H9 (cell line): ENCODE results near the gene TSPEAR. TPM values are rescaled to one million over a fixed set of nuclear protein-coding genes. Genes with fewer than 3 reads are reported as not detected.
A peak's percentile ranks its signal among the peaks of the same experiment; 100 is the strongest.

Experiments
- DNase-seq: peaks from one replicate; pipeline ENCODE4 v3.0.0-alpha.2; 2017
- H2AFZ ChIP-seq: one replicate; pipeline ENCODE4 v1.6.1; 2013; ENCODE audit warnings: mild to moderate bottlenecking, low read length, control low read depth, moderate library complexity
- H2AK5ac ChIP-seq: 2 replicates; pipeline ENCODE4 v1.6.1; 2013; ENCODE audit warnings: low read length, control low read depth, mixed read lengths; ENCODE audit not compliant: insufficient read length
- H2BK120ac ChIP-seq: one replicate; pipeline ENCODE4 v1.6.1; 2013; ENCODE audit warnings: low read depth, mild to moderate bottlenecking, low read length, control low read depth, inconsistent platforms; ENCODE audit not compliant: poor library complexity, severe bottlenecking
- H2BK12ac ChIP-seq: 2 replicates; pipeline ENCODE4 v1.6.1; 2013; ENCODE audit warnings: low read length, control low read depth, mixed read lengths, low read depth; ENCODE audit not compliant: insufficient read length
- H2BK15ac ChIP-seq: 2 replicates; pipeline ENCODE4 v1.6.1; 2013; ENCODE audit warnings: low read depth, low read length, control low read depth
- H2BK20ac ChIP-seq: one replicate; pipeline ENCODE4 v1.6.1; 2013; ENCODE audit warnings: low read depth, mild to moderate bottlenecking, low read length, control low read depth, inconsistent platforms; ENCODE audit not compliant: poor library complexity, severe bottlenecking
- H2BK5ac ChIP-seq: 2 replicates; pipeline ENCODE4 v1.6.1; 2013; ENCODE audit warnings: low read length, control low read depth, mixed read lengths; ENCODE audit not compliant: insufficient read length
- H3K14ac ChIP-seq: 2 replicates; pipeline ENCODE4 v1.6.1; 2013; ENCODE audit warnings: low read length, control low read depth; ENCODE audit not compliant: insufficient read depth
- H3K18ac ChIP-seq: 2 replicates; pipeline ENCODE4 v1.6.1; 2013; ENCODE audit warnings: low read depth, mild to moderate bottlenecking, mixed read lengths, low read length, control low read depth; ENCODE audit not compliant: insufficient read length
- H3K23ac ChIP-seq: 2 replicates; pipeline ENCODE4 v1.6.1; 2013; ENCODE audit warnings: low read length, control low read depth, mixed read lengths, low read depth; ENCODE audit not compliant: insufficient read length
- H3K23me2 ChIP-seq: 2 replicates; pipeline ENCODE4 v1.6.1; 2013; ENCODE audit warnings: low read depth, mild to moderate bottlenecking, mixed read lengths, low read length, control low read depth; ENCODE audit not compliant: insufficient read length, poor library complexity, severe bottlenecking
- H3K27ac ChIP-seq: 2 replicates; pipeline ENCODE4 v1.5.1; 2013; ENCODE audit warnings: low read length, control low read depth, mixed read lengths, low read depth; ENCODE audit not compliant: insufficient read length
- H3K27me3 ChIP-seq: 2 replicates; pipeline ENCODE4 v1.6.1; 2013; ENCODE audit warnings: low read length, control low read depth, inconsistent platforms; ENCODE audit not compliant: insufficient read depth
- H3K4ac ChIP-seq: 2 replicates; pipeline ENCODE4 v1.6.1; 2013; ENCODE audit warnings: low read depth, mild to moderate bottlenecking, control low read depth, inconsistent platforms, low read length, moderate library complexity
- H3K4me1 ChIP-seq: 2 replicates; pipeline ENCODE4 v1.6.1; 2013; ENCODE audit warnings: low read length, control low read depth, inconsistent platforms; ENCODE audit not compliant: insufficient read depth
- H3K4me2 ChIP-seq: 2 replicates; pipeline ENCODE4 v1.6.1; 2013; ENCODE audit warnings: low read length, control low read depth, mixed read lengths; ENCODE audit not compliant: insufficient read length, insufficient read depth
- H3K56ac ChIP-seq: 2 replicates; pipeline ENCODE4 v1.6.1; 2013; ENCODE audit warnings: low read depth, mild to moderate bottlenecking, mixed read lengths, low read length, control low read depth; ENCODE audit not compliant: insufficient read length
- H3K79me1 ChIP-seq: 2 replicates; pipeline ENCODE4 v1.6.1; 2013; ENCODE audit warnings: low read depth, mild to moderate bottlenecking, moderate library complexity, low read length, control low read depth, inconsistent platforms; ENCODE audit not compliant: insufficient read depth, poor library complexity, severe bottlenecking
- H3K79me2 ChIP-seq: 2 replicates; pipeline ENCODE4 v1.6.1; 2013; ENCODE audit warnings: low read length, control low read depth, inconsistent platforms; ENCODE audit not compliant: insufficient read depth
- H3K9ac ChIP-seq: 2 replicates; pipeline ENCODE4 v1.6.1; 2013; ENCODE audit warnings: low read length, control low read depth, mixed read lengths; ENCODE audit not compliant: insufficient read length; ENCODE audit errors: extremely low read depth
- H3K9me3 ChIP-seq: one replicate; pipeline ENCODE4 v1.6.1; 2013; ENCODE audit warnings: low read depth, low read length, inconsistent platforms; ENCODE audit not compliant: control insufficient read depth
- H3T11ph ChIP-seq: one replicate; pipeline ENCODE4 v1.6.1; 2013; ENCODE audit warnings: mild to moderate bottlenecking, low read length, control low read depth, inconsistent platforms
- H4K20me1 ChIP-seq: one replicate; pipeline ENCODE4 v1.6.1; 2013; ENCODE audit not compliant: control insufficient read depth, insufficient read length, insufficient read depth
- H4K5ac ChIP-seq: 2 replicates; pipeline ENCODE4 v1.6.1; 2013; ENCODE audit warnings: low read depth, mild to moderate bottlenecking, mixed read lengths, low read length, control low read depth; ENCODE audit not compliant: insufficient read length
- H4K8ac ChIP-seq: replicated peaks from 2 replicates; pipeline ENCODE4 v1.6.1; 2013; ENCODE audit warnings: low read length, control low read depth, mixed read lengths, low read depth; ENCODE audit not compliant: insufficient read length
- H4K91ac ChIP-seq: 2 replicates; pipeline ENCODE4 v1.6.1; 2013; ENCODE audit warnings: low read depth, mild to moderate bottlenecking, moderate library complexity, mixed read lengths, low read length, control low read depth; ENCODE audit not compliant: insufficient read length
- H3K27ac Mint-ChIP-seq, 3 experiments: 2 replicates in 2 of 3; 3 replicates in 1 of 3; pipeline ENCODE4 v1.8.0; 2020 to 2021; ENCODE audit warnings: mixed read lengths in 3 of 3, mild to moderate bottlenecking in 1 of 3, moderate library complexity in 1 of 3
- H3K27me3 Mint-ChIP-seq: 2 replicates; pipeline ENCODE4 v1.8.0; 2021; ENCODE audit warnings: low read depth, mild to moderate bottlenecking, moderate library complexity, mixed read lengths
- H3K36me3 Mint-ChIP-seq, 3 experiments: 2 replicates in 2 of 3; 3 replicates in 1 of 3; pipeline ENCODE4 v1.8.0; 2020 to 2021; ENCODE audit warnings: low read depth in 3 of 3, mixed read lengths in 3 of 3; ENCODE audit not compliant: insufficient read depth in 1 of 3
- H3K4me1 Mint-ChIP-seq, 2 experiments: 2 replicates each; pipeline ENCODE4 v1.8.0; 2020; ENCODE audit warnings: mixed read lengths in 2 of 2
- H3K4me3 Mint-ChIP-seq, 2 experiments: 2 replicates in 1 of 2; 3 replicates in 1 of 2; pipeline ENCODE4 v1.8.0; 2020 to 2021; ENCODE audit warnings: mild to moderate bottlenecking in 2 of 2, mixed read lengths in 2 of 2, moderate library complexity in 1 of 2
- H3K9me3 Mint-ChIP-seq, 2 experiments: 2 replicates in 1 of 2; 3 replicates in 1 of 2; pipeline ENCODE4 v1.8.0; 2020; ENCODE audit warnings: mild to moderate bottlenecking in 2 of 2, mixed read lengths in 2 of 2, moderate library complexity in 1 of 2
- CTCF ChIP-seq: fragments of 200-600 bp; sonication (generic); conservative IDR thresholded peaks from 3 replicates; pipeline ENCODE4 v1.8.0; 2021; ENCODE audit warnings: antibody characterized with exemption, mild to moderate bottlenecking
- WGBS: extraction: QIAGEN DNeasy Blood & Tissue Kit; methylation state at CpG from one replicate; pipeline ENCODE4 v1.1.7; 2013; ENCODE audit warnings: missing lambda C conversion rate, low lambda C conversion rate, mixed read lengths; ENCODE audit not compliant: insufficient read length; ENCODE audit errors: extremely low coverage; 5-methylcytosine and 5-hydroxymethylcytosine counted together
- total RNA-seq: library from RNA; stranded (reverse); gene quantifications from 2 replicates; pipeline ENCODE4 v1.2.1, GENCODE V29; 2021

TSPEAR gene
- total RNA-seq, 1 experiment from 2014 or later, result 1.3 TPM

- H3K4me3 Mint-ChIP-seq, result no peak overlapping the region
- DNase-seq, result no peak
- peaks cover 27 to 34% of the 10 kb centered on the region in 2 experiments for H3K9me3 Mint-ChIP-seq
Observed at GRCh38 chr21:44616591-44616926, 94.8 kb downstream of the TSPEAR start.

More at GRCh38 chr21:44616591-44616926, 94.8 kb downstream of the TSPEAR start:
- Histone ChIP-seq H3K4ac (no peak overlapping the region), H4K5ac (no peak overlapping the region), H3K56ac (no peak overlapping the region), H2AK5ac (no peak overlapping the region), H2BK12ac (no peak overlapping the region), H3K27ac (no peak overlapping the region), H3K27me3 (no peaks in the 10 kb centered on the region), H4K20me1 (no peaks in the 10 kb centered on the region), H4K8ac (no peak overlapping the region), H3K4me1 (no peaks in the 10 kb centered on the region), H4K91ac (no peak overlapping the region), H2BK15ac (no peak overlapping the region), H3K4me2 (no peak overlapping the region), H2BK5ac (no peak overlapping the region), H3K18ac (no peak overlapping the region), H3K23me2 (no peaks in the 10 kb centered on the region), H3K9me3 (peaks cover 7% of the 10 kb centered on the region), H2BK20ac (no peak overlapping the region), H3T11ph (no peak overlapping the region), H2AFZ (no peak overlapping the region), H2BK120ac (no peak overlapping the region), H3K79me2 (no peaks in the 10 kb centered on the region), H3K79me1 (no peaks in the 10 kb centered on the region), H3K9ac (no peak overlapping the region), H3K23ac (no peak overlapping the region), H3K14ac (no peak overlapping the region)
- peaks cover 5 to 23% (median 18%) of the 10 kb centered on the region in 3 experiments for H3K36me3 Mint-ChIP-seq
- no peak for TF ChIP-seq CTCF
- peak overlapping the region in 1 of 3 experiments; percentile 75; a peak in 2 of 7 replicates for H3K27ac Mint-ChIP-seq
- whole genome bisulfite sequencing, result no CpG with 5 or more reads among the region's 16 CpGs
- H3K27me3 Mint-ChIP-seq, result peaks cover 2% of the 10 kb centered on the region
- H3K4me1 Mint-ChIP-seq, result peaks cover 27% of the 10 kb centered on the region in 2 experiments
